ENCODE results near the gene LRP1. TPM values are rescaled to one million over a fixed set of nuclear protein-coding genes. Genes with fewer than 3 reads are reported as not detected.

The LRP1 gene
- 26.3 and 294 TPM in 2 replicates for total RNA-seq

GRCh38 chr12:57127726-57128518, at the start of gene LRP1:
TSS of gene LRP1 (plus strand) at chr12:57128483. CDS start at chr12:57128965, 482 bp downstream.

GRCh38 chr12:57078519-57079404, 49.5 kb upstream of the LRP1 start, which contains the start of gene NEMP1:
TSS of gene NEMP1 (minus strand) at chr12:57078791. CDS start at chr12:57078745, 46 bp downstream.

GRCh38 chr12:57088354-57089270, 39.7 kb upstream of the LRP1 start, which contains the start of gene NAB2:
TSS of gene NAB2 (plus strand) at chr12:57089114. CDS start at chr12:57089272, 158 bp downstream.

GRCh38 chr12:57111031-57111734, 17.1 kb upstream of the LRP1 start, which contains the start of gene STAT6:
TSS of gene STAT6 (minus strand) at chr12:57111362. CDS start at chr12:57108278, 3,084 bp downstream.

GRCh38 chr12:57146961-57147944, 19.0 kb downstream of the LRP1 start, which contains the start of gene LRP1-AS:
TSS of gene LRP1-AS (minus strand) at chr12:57147619.

GRCh38 chr12:57216014-57216911, 88.0 kb downstream of the LRP1 start, which contains the start of gene NXPH4:
TSS of gene NXPH4 (plus strand) at chr12:57216794. CDS start at chr12:57216970, 176 bp downstream.

GRCh38 chr12:57229634-57230380, 101.5 kb downstream of the LRP1 start, which contains the start of gene SHMT2:
TSS of gene SHMT2 (plus strand) at chr12:57229711. CDS start at chr12:57229779, 68 bp downstream.

GRCh38 chr12:57250956-57251355, 122.7 kb downstream of the LRP1 start, which contains the start of gene STAC3:
TSS of gene STAC3 (minus strand) at chr12:57251187. CDS start at chr12:57249636, 1,551 bp downstream.

Other genes starting within 250 kb of the LRP1 start
- gene SDR9C7, start 194.1 kb upstream of the LRP1 start, total RNA-seq, result 0.28 and 2.7 TPM in 2 replicates
- 0.34 and 6.3 TPM in 2 replicates for gene RDH16, start 170.9 kb upstream of the LRP1 start, total RNA-seq
- gene ZBTB39, start 121.9 kb upstream of the LRP1 start, total RNA-seq, result 8.2 and 9.7 TPM in 2 replicates
- gene TAC3, start 112.0 kb upstream of the LRP1 start, total RNA-seq, result not detected in 2 replicates
- 0.14 and 0.34 TPM in 2 replicates for gene MYO1A, start 78.4 kb upstream of the LRP1 start, total RNA-seq
- gene NEMP1, start 49.7 kb upstream of the LRP1 start, total RNA-seq, result 4.8 and 11.6 TPM in 2 replicates
- gene NAB2, start 39.4 kb upstream of the LRP1 start, total RNA-seq, result 22.9 and 54.0 TPM in 2 replicates
- 30.8 and 102 TPM in 2 replicates for gene STAT6, start 17.1 kb upstream of the LRP1 start, total RNA-seq
- gene LRP1-AS, start 19.1 kb downstream of the LRP1 start, total RNA-seq, result not detected in 2 replicates
- 1.0 and 14.2 TPM in 2 replicates for gene NXPH4, start 88.3 kb downstream of the LRP1 start, total RNA-seq
- gene SHMT2, start 101.2 kb downstream of the LRP1 start, total RNA-seq, result 379 and 408 TPM in 2 replicates
- 0.34 and 0.36 TPM in 2 replicates for gene STAC3, start 122.7 kb downstream of the LRP1 start, total RNA-seq

Measured in nasal cavity respiratory epithelium epithelial cell of viscerocranial mucosa (primary cell).